ENCODE measurements around the gene LYSMD4. TPM values are rescaled to one million over a fixed set of nuclear protein-coding genes. Genes with fewer than 3 reads are reported as not detected.

LYSMD4 gene
- 16.0 and 17.5 TPM in 2 replicates for total RNA-seq (2021; fragmentation: NEBNext Ultra II Directional; extraction: Animal tissue kit (Norgen Biotek cat#: 25700))
- polyA plus RNA-seq (2011; rRNA removed), result 7.5 and 11.3 TPM in 2 replicates
- 13.6 TPM for polyA plus RNA-seq (2011; cell fraction: cytosol; rRNA removed)
- 27.5 TPM for polyA plus RNA-seq (2011; cell fraction: nucleus; rRNA removed)
- 12.1 to 14.4 TPM (median 13.3 TPM) in 4 replicates for polyA plus RNA-seq (2012, experiment 1 of 2)
- polyA plus RNA-seq (2012, experiment 2 of 2), result 8.9 TPM
- polyA plus RNA-seq (2013, experiment 1 of 2), result 12.4 TPM
- 10.9 TPM for polyA plus RNA-seq (2013, experiment 2 of 2)
- polyA minus RNA-seq (2011; rRNA and poly(A)+ RNA removed), result 11.8 and 12.3 TPM in 2 replicates
- 5.9 TPM for polyA minus RNA-seq (2011; cell fraction: cytosol; rRNA and poly(A)+ RNA removed)
- 19.0 TPM for polyA minus RNA-seq (2011; cell fraction: nucleus; rRNA and poly(A)+ RNA removed)
- long read RNA-seq, experiment 1, partial matches to known transcripts, result 2 of 8 reads
- long read RNA-seq, experiment 1, other reads (novel, unspliced or antisense), result 6 of 8 reads
- long read RNA-seq, experiment 2, partial matches to known transcripts, result 4 of 7 reads
- long read RNA-seq, experiment 2, other reads (novel, unspliced or antisense), result 2 of 7 reads

DNA sequence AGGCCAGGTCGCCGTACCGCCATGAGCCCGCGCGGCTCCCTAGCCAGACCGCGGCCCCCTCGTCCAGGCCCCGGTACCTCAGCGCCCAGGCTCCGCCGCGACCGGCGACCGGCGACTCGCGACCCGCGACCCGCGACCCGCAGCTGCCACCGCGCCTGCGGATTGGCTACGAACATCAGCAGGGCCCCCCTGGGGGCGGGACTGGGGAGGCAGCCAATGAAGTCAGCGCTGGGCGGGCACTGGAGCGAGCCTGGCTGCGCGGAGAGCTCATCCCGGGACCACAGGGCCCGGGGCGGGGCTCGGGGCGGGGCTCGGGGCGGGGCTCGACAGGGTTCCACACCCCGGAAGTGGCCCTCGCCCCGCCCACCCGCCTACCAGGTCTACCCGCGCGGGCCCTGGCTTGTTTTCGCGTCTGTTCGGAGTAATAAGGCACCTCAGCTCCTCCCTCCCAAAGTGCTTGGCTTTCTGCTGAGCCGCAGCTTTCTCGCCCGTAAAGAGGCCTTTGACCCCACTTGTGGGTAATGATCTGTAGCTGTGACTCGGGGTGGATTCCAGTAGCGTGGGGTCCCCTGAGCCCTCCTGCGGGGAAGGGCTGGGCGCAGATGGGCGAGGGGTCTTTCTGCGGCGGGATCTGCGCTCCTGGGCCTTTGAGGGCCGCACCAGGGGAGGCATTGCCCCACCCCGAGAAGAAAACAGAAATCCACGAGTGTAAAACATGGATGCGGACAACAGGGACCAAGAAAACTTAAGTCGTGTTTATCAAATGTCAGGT, at the start of gene LYSMD4:
Gene LYSMD4 (minus strand): TSS at position 170 of the 772 bp plus-strand sequence. CDS start 1,438 bp downstream, outside the sequence.
- ChIA-PET CTCF (ENCODE audit: partially characterized antibody) (interaction anchor here (0.8 to 12.7 kb wide), 6 partner anchors 21 to 465 kb away, joined by 3 to 92 read pairs (median 3); no protein-coding TSS in a partner anchor), POLR2A (ENCODE audit: partially characterized antibody) (interaction anchor here (0.7 to 2.5 kb wide), 5 partner anchors 8 to 452 kb away, joined by 3 to 11 read pairs (median 3); no protein-coding TSS in a partner anchor)
- no peak within 1 kb of the TSS for H2BK20ac ChIP-seq (ENCODE audit: low read length)
- peak; percentile 71 for TF ChIP-seq TAF1 (IDR thresholded peaks at IDR 0.05; ENCODE audit: low read depth, low read length)
- TF ChIP-seq POLR2AphosphoS5 (IDR thresholded peaks at IDR 0.05; ENCODE audit: low read depth, low read length), result peak; percentile 68; the same call in 1 of the 2 replicates
- no peak for TF ChIP-seq CTBP2 (IDR thresholded peaks at IDR 0.05; ENCODE audit: borderline replicate concordance, insufficient read depth, insufficient read length, low read length)
- TF ChIP-seq CREB1 (IDR thresholded peaks at IDR 0.05), result peak; percentile 40; the same call in 1 of the 2 replicates
- peak; percentile 53; the same call in 1 of the 2 replicates for TF ChIP-seq TBP (IDR thresholded peaks at IDR 0.05; ENCODE audit: low read depth, low read length)
- peak; percentile 87 for TF ChIP-seq BACH1 (IDR thresholded peaks at IDR 0.05; ENCODE audit: low read length)
- no peak for TF ChIP-seq SAP30 (IDR thresholded peaks at IDR 0.05; ENCODE audit: insufficient read depth, insufficient replicate concordance, low read length)
- peak in 1 of 2 experiments; percentile 81; a peak in 2 of 3 replicates for TF ChIP-seq POLR2A (IDR thresholded peaks at IDR 0.05; ENCODE audit: control extremely low read depth in 1 of 2, low read depth in 2 of 2, low read length in 2 of 2)
- TF ChIP-seq MAFK (IDR thresholded peaks at IDR 0.05; ENCODE audit: low read depth, low read length), result peak; percentile 13; the same call in 1 of the 2 replicates

More for the DNA sequence above, at the start of gene LYSMD4:
- Histone ChIP-seq H2AK5ac (ENCODE audit: low read depth, low read length) (no peak within 1 kb of the TSS), H3K18ac (ENCODE audit: extremely low read depth, low read length) (peak within 1 kb of the TSS; percentile 38), H3K23me2 (ENCODE audit: low read depth, low read length) (peaks cover 8% of the 10 kb centered on the region; the same call in 1 of the 2 replicates), H3K23ac (ENCODE audit: insufficient read length) (no peak within 1 kb of the TSS), H3K9ac (replicated peaks in 1 of 4; ENCODE audit: extremely low read depth in 1 of 4, low read depth in 3 of 4, low read length in 3 of 4) (peak within 1 kb of the TSS; percentile 45 to 58 (median 54); a peak in 5 of 7 replicates), H3K79me1 (ENCODE audit: low read depth, low read length) (no peaks in the 10 kb centered on the region), H2BK120ac (replicated peaks; ENCODE audit: low read depth, low read length) (no peak within 1 kb of the TSS), H3K56ac (replicated peaks; ENCODE audit: insufficient read length, low read depth, low read length) (peak within 1 kb of the TSS; percentile 62), H3K9me3 (ENCODE audit: insufficient read depth in 2 of 2, low read depth in 1 of 2, low read length in 1 of 2) (no peaks in the 10 kb centered on the region), H2BK5ac (ENCODE audit: low read depth, low read length) (peak within 1 kb of the TSS; percentile 78; the same call in 1 of the 2 replicates), H3K36me3 (ENCODE audit: control insufficient read depth in 2 of 4, insufficient read depth in 4 of 4, low read length in 3 of 4) (peaks cover 0 to 4% (median 2%) of the 10 kb centered on the region in 4 experiments; a peak in 3 of 8 replicates), H3K4me3 (ENCODE audit: extremely low read depth in 1 of 4, insufficient read depth in 2 of 4, low read depth in 3 of 4, low read length in 4 of 4) (peak within 1 kb of the TSS; percentile 70 to 88 (median 75)), H3K27me3 (replicated peaks in 1 of 4; ENCODE audit: control insufficient read depth in 3 of 4, extremely low read depth in 1 of 4, insufficient read depth in 3 of 4, low read length in 3 of 4) (peaks cover 0 to 10% (median 3%) of the 10 kb centered on the region in 4 experiments; a peak in 4 of 7 replicates), H2BK12ac (ENCODE audit: low read depth, low read length) (no peak within 1 kb of the TSS), H3K79me2 (ENCODE audit: control insufficient read depth in 1 of 2, insufficient read depth in 2 of 2, low read length in 2 of 2) (no peaks in the 10 kb centered on the region), H4K8ac (ENCODE audit: extremely low read depth, insufficient read depth, low read length) (peak within 1 kb of the TSS; percentile 95; the same call in 1 of the 2 replicates), H2AFZ (ENCODE audit: low read length) (peak within 1 kb of the TSS; percentile 95; the same call in 1 of the 2 replicates), H3K27ac (ENCODE audit: low read depth, low read length) (peak within 1 kb of the TSS; percentile 83), H3K4me2 (ENCODE audit: insufficient read depth in 1 of 2, low read depth in 2 of 2, low read length in 2 of 2) (peak within 1 kb of the TSS; percentile 79 to 87), H3K14ac (ENCODE audit: insufficient read length) (no peak within 1 kb of the TSS), H4K91ac (replicated peaks; ENCODE audit: insufficient read length, low read length) (no peak within 1 kb of the TSS), H4K5ac (ENCODE audit: insufficient read length, low read depth, low read length) (peak within 1 kb of the TSS; percentile 85), H3K4ac (replicated peaks; ENCODE audit: insufficient read length, low read depth, low read length) (peak within 1 kb of the TSS; percentile 89), H3K4me1 (replicated peaks in 1 of 4; ENCODE audit: control insufficient read depth in 3 of 4, insufficient read depth in 4 of 4, low read length in 3 of 4) (peaks cover 2 to 23% (median 6%) of the 10 kb centered on the region in 4 experiments; a peak in 5 of 7 replicates), H4K20me1 (replicated peaks in 1 of 2; ENCODE audit: control insufficient read depth in 1 of 2, insufficient read depth in 2 of 2, low read length in 2 of 2) (peaks cover 0 to 3% of the 10 kb centered on the region in 2 experiments), H2BK15ac (ENCODE audit: low read length) (no peak within 1 kb of the TSS)
- WGBS, 2 experiments (ENCODE audit: extremely low coverage in 1 of 2, insufficient coverage in 1 of 2, insufficient read length in 1 of 2, insufficient replicate concordance in 2 of 2, low coverage in 1 of 2, low lambda C conversion rate in 2 of 2, missing lambda C conversion rate in 1 of 2), result 21% methylated on average over 40 of the region's 69 CpGs; no CpG with 5 or more reads in 1 of the 2 experiments
- peak; percentile 85 to 97 for DNase-seq (ENCODE audit: low read depth in 1 of 2, low spot score in 2 of 2)
- no peak for FAIRE-seq

Data from H1 (cell line).